Measurements from ENCODE around the gene CGNL1.

Gene CGNL1

GRCh38 chr15:57472861-57473260, 96.6 kb downstream of the CGNL1 start (continued):
- no peak for TF ChIP-seq ZBTB49 (tag by site-specific recombination; IDR thresholded peaks at IDR 0.05; ENCODE audit: low read depth)

GRCh38 chr15:57476533-57476975, 100.2 kb downstream of the CGNL1 start:
- no peak overlapping the region for H3K4me3 ChIP-seq (ENCODE audit: low read depth, low read length)
- H3K9me3 ChIP-seq (ENCODE audit: control insufficient read depth, insufficient read depth, low read depth, low read length): no peaks in the 10 kb centered on the region
- CTCF ChIA-PET: interaction anchor here (0.8 kb wide), 1 partner anchor 51 kb away, joined by 3 read pairs; no protein-coding TSS in a partner anchor
- H3K27ac ChIP-seq (ENCODE audit: extremely low read depth, low read depth, low read length): no peak overlapping the region
- H3K4me1 ChIP-seq (ENCODE audit: control insufficient read depth, insufficient read depth, low read length): no peaks in the 10 kb centered on the region
- POLR2A ChIA-PET: no interaction called here
- TF ChIP-seq PRDM10 (tag by site-specific recombination; IDR thresholded peaks at IDR 0.05) (no peak), ZBTB44 (tag by site-specific recombination; IDR thresholded peaks at IDR 0.05) (no peak)
- no peaks in the 10 kb centered on the region for H3K36me3 ChIP-seq (ENCODE audit: control insufficient read depth in 2 of 2, insufficient read depth in 1 of 2, low read length in 2 of 2)

GRCh38 chr15:57477736-57478522, 101.6 kb downstream of the CGNL1 start:
- Histone ChIP-seq H3K4me3 (ENCODE audit: low read depth, low read length) (no peak overlapping the region), H3K27ac (ENCODE audit: extremely low read depth, low read depth, low read length) (no peak overlapping the region), H3K4me1 (ENCODE audit: control insufficient read depth, insufficient read depth, low read length) (no peaks in the 10 kb centered on the region), H3K9me3 (ENCODE audit: control insufficient read depth, insufficient read depth, low read depth, low read length) (no peaks in the 10 kb centered on the region), H3K36me3 (ENCODE audit: control insufficient read depth in 2 of 2, insufficient read depth in 1 of 2, low read length in 2 of 2) (no peaks in the 10 kb centered on the region)
- ChIA-PET CTCF (interaction anchor here (0.7 kb wide), 1 partner anchor 16 kb away, joined by 3 read pairs; no protein-coding TSS in a partner anchor), POLR2A (no interaction called here)
- no peak for TF ChIP-seq ZNF549 (tag by site-specific recombination; IDR thresholded peaks at IDR 0.05)
- TF ChIP-seq ZNF48 (tag by site-specific recombination; IDR thresholded peaks at IDR 0.05): no peak

- ChIA-PET POLR2A (no interaction called here), CTCF (no interaction called here)
- Histone ChIP-seq H3K9me3 (ENCODE audit: control insufficient read depth, insufficient read depth, low read depth, low read length) (no peaks in the 10 kb centered on the region), H3K4me3 (ENCODE audit: low read depth, low read length) (no peak overlapping the region), H3K36me3 (ENCODE audit: control insufficient read depth in 2 of 2, insufficient read depth in 1 of 2, low read length in 2 of 2) (no peaks in the 10 kb centered on the region), H3K4me1 (ENCODE audit: control insufficient read depth, insufficient read depth, low read length) (no peaks in the 10 kb centered on the region), H3K27ac (ENCODE audit: extremely low read depth, low read depth, low read length) (no peak overlapping the region)
- TF ChIP-seq ZBTB48 (tag by site-specific recombination; IDR thresholded peaks at IDR 0.05) (no peak), ZSCAN23 (tag by site-specific recombination; IDR thresholded peaks at IDR 0.05) (no peak), CTCF (tag by site-specific recombination; IDR thresholded peaks at IDR 0.05) (no peak), ZNF792 (tag by site-specific recombination; IDR thresholded peaks at IDR 0.05) (no peak), FEZF1 (tag by site-specific recombination; IDR thresholded peaks at IDR 0.05) (no peak)
Observed at GRCh38 chr15:57479005-57479404, 102.7 kb downstream of the CGNL1 start.
